ENCODE results near the gene ZNF154.

Gene ZNF154

DNA sequence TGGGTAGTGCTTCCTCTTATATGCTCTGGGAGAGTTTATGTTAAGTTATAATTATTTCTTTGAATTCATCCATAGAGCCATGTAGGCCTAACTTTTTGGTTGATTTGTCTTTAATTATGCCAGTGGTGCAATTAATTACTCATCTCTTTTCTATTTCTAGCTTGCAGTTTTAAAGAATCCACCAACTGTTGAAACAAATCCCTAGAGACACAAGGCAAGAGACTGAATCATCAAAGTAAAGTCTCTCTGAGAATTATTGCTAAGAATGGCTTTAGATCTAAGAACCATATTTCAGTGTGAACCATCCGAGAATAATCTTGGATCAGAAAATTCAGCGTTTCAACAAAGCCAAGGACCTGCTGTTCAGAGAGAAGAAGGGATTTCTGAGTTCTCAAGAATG, 33.1 kb downstream of the ZNF154 start:
- no peak for DNase-seq (ENCODE audit: low read depth)

DNA sequence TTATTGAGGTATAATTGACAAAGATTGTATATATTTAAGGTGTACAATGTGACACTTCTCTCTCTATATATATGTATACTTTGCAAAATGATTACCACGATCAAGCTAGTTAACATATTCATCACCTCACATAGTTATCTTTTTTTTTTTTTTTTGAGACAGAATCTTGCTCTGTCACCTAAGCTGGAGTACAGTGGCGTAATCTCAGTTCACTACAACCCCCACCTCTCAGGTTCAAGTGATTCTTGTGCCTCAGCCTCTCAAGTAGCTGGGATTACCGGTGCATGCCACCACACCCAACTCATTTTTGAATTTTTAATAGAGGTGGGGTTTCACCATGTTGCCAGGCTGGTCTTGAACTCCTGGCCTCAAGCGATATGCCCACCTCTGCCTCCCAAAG, 36.5 kb downstream of the ZNF154 start:
- DNase-seq (ENCODE audit: low read depth), result no peak

DNA sequence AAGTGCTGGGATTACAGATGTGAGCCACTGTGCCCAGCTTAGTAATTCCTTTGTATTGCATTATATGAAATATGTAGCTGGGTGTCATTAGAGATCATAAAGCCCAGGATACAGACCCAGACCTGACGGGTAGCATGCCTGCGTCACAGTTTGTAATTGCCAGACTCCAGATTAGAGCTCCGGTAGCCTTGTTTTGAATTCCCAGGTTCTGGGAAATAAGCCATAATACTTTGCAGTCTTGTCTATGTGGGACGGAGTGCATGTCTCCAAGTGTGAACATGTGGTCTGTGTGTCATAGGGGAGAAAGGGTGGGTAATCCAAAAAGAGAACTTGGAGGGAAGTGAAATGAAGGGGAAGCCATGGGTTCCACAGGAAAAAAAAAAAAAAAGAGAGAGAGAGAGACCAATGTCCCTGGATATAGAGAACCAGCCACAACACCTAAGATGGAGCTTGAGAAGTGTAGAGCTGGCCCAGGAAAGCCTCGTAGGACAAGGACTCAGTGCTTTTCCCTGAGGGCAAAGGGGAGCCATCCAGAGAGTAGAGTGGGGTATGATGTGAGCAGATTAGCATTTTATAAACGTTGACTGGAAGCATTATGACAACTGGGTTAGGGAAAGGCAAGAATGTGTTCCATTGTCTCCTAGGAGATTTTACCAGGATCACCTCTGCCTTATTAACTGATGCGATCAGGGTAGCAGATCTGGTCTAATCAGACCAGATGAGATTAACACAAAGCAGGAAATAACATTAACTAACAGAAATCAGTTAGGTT, 37.7 kb downstream of the ZNF154 start:
- no peak for DNase-seq (ENCODE audit: low read depth)

DNA sequence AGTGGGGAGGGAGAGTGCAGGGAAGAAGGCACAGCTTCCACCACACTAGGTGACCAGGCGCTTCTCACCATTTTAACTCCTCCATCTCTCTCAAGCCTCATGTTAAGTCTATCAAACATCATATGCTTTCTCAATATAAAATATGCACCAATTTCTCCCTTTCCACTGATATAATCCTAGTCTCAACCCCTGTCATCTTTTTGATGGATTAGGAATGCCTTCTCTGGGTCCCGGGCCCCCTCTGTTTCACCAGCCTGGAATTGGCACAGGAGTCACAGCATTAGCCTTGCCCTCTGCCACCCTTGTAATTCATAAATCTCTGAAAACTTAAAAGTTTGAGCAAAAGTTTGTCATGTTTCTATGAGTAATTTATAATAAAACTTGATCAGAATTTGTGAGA, 40.4 kb downstream of the ZNF154 start, which contains the start of gene ZSCAN4:
TSS of gene ZSCAN4 (plus strand) at position 301 of the 400 bp plus-strand sequence. CDS start 7,211 bp downstream, outside the sequence.
- no peak for DNase-seq (ENCODE audit: low read depth)

DNA sequence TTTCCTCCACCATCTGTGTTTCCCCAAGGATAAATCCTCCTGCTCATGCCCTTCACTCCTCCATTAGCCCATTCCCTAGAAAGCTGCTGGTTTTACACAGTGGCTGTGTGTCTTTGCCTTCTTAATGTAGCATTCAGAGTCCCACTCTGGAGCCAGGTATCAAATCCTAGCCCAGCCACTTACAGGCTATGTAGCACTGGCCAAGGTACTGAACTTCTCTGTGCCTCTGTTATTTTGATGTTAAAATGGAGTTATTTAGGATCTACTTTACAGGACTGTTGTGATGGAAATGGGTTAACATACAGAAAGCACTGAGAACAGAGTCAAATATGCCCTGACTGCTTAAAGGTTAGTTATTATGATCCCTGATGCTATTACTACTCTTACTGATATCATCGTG, 41.8 kb downstream of the ZNF154 start:
- DNase-seq (ENCODE audit: low read depth), result no peak

DNA sequence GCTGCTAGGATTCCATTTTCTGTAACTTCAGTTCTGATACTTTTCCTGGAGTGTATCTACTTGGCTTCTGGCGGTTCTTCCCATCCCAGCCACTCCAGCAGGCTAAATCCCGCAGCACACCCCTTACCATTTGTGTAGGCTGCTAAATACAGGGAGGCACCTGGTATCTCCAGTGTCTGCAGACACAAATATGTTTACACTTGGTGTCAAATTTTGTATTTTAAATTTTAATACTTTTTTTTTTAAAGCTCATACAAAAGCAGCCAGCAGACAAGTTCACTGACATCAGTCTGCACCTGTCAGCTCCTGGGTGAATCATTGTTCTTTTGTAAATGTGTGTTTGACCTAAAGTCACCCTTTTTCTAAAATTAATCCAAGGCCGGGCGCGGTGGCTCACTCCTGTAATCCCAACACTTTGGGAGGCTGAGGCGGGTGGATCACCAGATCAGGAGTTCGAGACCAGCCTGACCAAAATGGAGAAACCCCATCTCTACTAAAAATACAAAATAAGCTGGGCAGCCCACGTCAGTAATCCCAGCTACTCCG, 43.7 kb downstream of the ZNF154 start:
- no peak for DNase-seq (ENCODE audit: low read depth)

DNA sequence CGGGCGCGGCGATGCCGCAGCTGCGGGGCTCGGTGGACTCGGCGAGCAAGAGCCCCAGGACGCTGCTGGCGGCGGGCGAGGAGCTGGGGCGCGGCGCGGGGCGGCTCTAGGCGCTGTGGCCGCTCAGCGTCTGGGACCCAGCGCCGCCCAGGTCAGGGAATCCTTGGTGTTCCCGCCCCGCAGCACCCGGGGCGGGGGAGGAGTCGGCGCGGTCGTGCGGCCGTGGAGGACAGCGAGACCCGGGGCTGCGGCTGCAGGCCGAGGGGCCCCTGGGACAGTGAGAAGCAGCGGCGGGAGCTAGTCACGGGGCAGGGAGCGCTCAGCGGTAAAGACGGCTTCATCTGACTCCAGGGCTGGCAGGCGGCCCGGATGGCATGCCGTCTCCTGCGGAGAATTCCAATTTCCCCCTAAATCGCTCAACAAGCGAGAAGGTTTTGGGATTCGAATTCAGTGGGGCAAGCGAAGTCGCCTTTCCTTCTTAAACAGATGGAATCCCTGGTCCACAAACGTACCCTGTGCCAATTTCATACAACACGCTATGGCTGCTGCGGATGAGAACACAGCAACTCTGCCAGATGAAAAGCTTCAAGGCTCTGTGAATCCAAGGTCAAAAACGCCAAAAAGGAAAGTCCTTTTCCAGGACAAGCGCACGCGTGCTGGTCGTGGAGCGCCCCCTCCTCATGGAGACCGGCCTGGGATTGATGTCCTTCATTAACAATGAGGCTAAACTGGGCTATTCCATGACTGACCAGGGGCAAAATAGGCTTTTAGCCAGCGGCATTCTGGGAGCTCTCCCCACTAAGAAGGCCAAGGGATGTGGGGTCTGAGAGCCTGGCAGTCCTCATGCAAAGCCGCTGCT, 44.5 kb downstream of the ZNF154 start:
- no peak for DNase-seq (ENCODE audit: low read depth)

DNA sequence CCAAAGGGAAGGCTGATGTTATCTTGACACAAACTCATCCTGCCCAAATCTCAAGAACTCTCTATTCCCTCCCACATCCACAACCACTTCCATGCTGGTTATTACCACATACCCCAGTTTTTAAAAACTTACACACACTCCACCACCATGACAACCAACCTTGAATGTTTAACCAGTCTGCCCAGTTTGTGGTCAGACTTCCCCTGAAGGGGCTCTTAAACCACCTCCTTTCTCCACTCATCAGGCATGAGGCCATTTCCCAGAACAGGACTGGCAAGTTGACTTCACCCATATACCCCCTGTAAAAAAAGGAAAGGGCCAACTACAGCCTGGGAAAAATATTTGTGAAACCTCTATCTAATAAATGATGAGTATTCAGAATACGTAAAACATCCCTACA, 52.7 kb downstream of the ZNF154 start:
- DNase-seq (ENCODE audit: low read depth), result no peak

DNA sequence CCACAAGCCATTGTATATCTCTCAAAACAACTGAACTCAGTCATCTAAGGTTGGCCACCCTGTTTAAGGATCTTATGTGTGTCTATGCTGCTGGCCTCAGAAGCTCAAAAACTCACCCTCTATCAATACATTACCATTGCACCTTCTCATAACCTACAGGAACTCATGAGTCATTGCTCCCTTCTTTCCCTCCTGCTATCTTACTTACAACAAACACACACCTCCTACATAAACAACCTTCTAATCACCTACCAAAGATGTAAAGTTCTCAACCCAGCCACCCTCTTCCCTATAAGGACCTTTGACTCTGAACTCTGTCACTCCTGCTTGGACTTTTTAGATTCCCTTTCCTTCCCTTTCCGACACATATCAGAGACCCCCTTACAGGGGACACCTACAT, 53.6 kb downstream of the ZNF154 start:
- DNase-seq (ENCODE audit: low read depth), result no peak

DNA sequence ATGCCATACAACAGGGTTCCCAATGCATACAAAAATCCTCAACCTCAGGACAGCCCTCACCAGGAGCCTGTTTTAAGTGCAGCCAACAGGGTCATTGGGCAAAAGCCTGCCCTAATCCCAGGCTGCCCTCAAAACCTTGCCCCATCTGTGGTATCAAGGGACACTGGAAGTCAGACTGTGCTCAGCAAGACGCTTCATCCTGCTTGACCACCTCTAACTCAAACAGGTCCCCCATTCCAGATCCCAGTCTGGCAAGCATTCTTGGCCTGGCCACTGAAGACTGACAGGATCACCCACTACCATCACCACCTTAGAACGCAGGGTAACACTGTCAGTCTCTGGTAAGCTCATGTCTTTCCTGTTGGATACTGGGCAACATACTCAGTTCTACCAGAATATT, 55.3 kb downstream of the ZNF154 start:
- DNase-seq (ENCODE audit: low read depth), result no peak

DNA sequence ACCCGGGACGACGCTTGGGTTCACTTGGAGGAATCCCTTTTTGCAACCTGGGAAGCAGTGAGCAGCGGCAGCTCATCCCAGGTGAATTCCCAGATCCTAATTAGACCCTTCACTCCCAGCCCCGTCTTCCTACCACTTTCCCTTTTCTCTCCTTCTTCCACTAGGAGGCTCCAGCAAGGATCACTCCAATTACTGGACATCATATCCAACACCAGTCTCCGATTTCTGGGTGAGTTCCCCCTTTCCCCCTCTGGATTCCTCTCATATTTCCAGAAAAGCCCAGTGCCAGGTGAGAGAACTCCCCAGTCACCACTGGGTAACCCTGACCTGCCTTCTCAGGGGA, 57.4 kb downstream of the ZNF154 start:
- DNase-seq (ENCODE audit: low read depth), result no peak

DNA sequence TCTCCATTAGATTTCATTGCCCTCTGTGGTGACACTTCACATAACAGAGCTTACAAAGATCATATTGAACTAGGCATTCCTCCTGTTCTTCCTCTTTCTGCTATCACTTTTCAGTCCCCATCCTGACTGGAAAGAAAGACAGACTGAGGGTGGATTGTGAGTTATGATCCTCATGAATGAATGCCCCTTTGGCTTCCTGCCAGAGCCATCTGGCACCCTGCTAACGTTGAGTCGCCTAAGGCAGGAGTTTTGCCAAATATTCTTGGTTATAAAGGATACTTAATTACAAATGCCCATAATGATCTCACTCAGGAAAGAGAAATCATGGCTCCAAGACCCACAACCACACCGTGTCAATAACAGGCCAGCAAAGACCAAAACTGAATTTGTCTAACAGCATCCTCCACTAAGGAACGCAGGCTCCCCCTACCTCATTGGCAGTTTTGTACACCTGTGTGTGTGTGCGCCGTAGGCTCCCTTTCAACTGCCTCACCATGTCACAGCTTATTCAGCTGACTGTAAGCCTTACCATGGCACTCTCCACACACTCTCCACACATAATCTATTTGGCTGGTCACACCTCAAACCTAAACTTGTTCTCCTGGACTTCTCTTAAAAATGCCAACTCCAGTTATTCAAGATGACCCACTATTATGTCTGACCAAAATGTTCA, 60.5 kb downstream of the ZNF154 start:
- no peak for DNase-seq (ENCODE audit: low read depth)
